Measurements from ENCODE around the gene TSHZ1.

TSHZ1 gene

DNA sequence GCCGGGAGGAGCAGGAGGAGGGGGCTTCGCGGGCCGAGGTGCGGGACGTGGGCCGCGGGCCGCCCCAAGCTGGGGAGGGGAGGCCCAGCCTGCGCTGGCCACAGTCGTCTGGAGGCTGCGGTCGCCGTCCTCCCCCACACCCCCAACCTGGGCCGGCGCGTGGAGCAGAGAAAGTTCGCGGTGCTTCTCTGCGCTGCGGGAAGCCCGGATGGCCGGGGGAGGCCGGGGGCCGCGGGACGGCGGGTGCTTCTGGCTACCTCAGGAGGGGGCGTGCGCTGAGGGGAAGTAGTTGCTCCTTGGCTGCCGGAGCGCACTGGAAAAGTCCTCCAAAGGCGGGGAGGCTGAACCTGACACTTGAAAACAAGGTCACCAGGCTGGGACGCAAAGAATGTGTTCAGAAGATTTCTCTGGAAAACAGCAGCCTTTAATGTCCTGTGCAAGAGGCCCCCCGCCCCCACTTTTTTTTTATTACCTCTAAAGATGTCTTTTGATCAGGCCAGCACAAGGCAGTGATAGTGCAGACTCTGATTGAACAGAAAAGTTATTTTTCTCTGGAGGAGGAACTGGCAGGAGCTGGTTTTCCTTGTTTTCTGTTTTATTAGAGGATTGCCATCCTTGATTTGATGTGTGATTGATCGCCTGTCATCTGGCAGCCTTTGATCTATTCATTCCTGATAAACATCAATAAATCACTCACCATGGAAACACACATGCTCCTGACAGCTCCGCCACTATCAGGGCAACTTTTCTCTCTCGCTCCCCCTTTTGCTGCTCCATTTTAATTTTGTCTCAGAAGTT lies 1.6 kb downstream of the TSHZ1 start:
- no peak for TF ChIP-seq RAD21 (IDR thresholded peaks at IDR 0.05; ENCODE audit: low read depth)
- no peak for TF ChIP-seq TEAD4 (IDR thresholded peaks at IDR 0.05)
- TF ChIP-seq, protein P1, sequence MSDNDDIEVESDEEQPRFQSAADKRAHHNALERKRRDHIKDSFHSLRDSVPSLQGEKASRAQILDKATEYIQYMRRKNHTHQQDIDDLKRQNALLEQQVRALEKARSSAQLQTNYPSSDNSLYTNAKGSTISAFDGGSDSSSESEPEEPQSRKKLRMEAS (IDR thresholded peaks at IDR 0.05), result peak; percentile 54; the same call in 1 of the 2 replicates
- TF ChIP-seq TAF1 (IDR thresholded peaks at IDR 0.05; ENCODE audit: low read depth), result no peak
- no peak; the same call in 1 of the 2 replicates for TF ChIP-seq NFIC (IDR thresholded peaks at IDR 0.05)
- TF ChIP-seq YY1 (IDR thresholded peaks at IDR 0.05; ENCODE audit: low read depth), result 0 out of 2 replicates have a peak, but pooled peaks have one; percentile 51
- TF ChIP-seq, protein P2, sequence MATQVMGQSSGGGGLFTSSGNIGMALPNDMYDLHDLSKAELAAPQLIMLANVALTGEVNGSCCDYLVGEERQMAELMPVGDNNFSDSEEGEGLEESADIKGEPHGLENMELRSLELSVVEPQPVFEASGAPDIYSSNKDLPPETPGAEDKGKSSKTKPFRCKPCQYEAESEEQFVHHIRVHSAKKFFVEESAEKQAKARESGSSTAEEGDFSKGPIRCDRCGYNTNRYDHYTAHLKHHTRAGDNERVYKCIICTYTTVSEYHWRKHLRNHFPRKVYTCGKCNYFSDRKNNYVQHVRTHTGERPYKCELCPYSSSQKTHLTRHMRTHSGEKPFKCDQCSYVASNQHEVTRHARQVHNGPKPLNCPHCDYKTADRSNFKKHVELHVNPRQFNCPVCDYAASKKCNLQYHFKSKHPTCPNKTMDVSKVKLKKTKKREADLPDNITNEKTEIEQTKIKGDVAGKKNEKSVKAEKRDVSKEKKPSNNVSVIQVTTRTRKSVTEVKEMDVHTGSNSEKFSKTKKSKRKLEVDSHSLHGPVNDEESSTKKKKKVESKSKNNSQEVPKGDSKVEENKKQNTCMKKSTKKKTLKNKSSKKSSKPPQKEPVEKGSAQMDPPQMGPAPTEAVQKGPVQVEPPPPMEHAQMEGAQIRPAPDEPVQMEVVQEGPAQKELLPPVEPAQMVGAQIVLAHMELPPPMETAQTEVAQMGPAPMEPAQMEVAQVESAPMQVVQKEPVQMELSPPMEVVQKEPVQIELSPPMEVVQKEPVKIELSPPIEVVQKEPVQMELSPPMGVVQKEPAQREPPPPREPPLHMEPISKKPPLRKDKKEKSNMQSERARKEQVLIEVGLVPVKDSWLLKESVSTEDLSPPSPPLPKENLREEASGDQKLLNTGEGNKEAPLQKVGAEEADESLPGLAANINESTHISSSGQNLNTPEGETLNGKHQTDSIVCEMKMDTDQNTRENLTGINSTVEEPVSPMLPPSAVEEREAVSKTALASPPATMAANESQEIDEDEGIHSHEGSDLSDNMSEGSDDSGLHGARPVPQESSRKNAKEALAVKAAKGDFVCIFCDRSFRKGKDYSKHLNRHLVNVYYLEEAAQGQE (IDR thresholded peaks at IDR 0.05; ENCODE audit: low read depth), result no peak
- peak; percentile 45; the same call in 1 of the 2 replicates for TF ChIP-seq EGR1 (IDR thresholded peaks at IDR 0.05)
- no peak for TF ChIP-seq CREB1 (IDR thresholded peaks at IDR 0.05; ENCODE audit: low read depth)
- TF ChIP-seq ZBTB7A (IDR thresholded peaks at IDR 0.05; ENCODE audit: low read depth), result peak; percentile 84; the same call in 1 of the 2 replicates
- no peak for TF ChIP-seq FOXM1 (IDR thresholded peaks at IDR 0.05; ENCODE audit: borderline replicate concordance, low read depth)
- peak; percentile 47; the same call in 1 of the 2 replicates for TF ChIP-seq TCF12 (IDR thresholded peaks at IDR 0.05; ENCODE audit: low read depth)
- TF ChIP-seq EP300 (IDR thresholded peaks at IDR 0.05; ENCODE audit: borderline replicate concordance), result no peak
- TF ChIP-seq, protein P3, sequence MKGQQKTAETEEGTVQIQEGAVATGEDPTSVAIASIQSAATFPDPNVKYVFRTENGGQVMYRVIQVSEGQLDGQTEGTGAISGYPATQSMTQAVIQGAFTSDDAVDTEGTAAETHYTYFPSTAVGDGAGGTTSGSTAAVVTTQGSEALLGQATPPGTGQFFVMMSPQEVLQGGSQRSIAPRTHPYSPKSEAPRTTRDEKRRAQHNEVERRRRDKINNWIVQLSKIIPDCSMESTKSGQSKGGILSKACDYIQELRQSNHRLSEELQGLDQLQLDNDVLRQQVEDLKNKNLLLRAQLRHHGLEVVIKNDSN (IDR thresholded peaks at IDR 0.05), result no peak
- TF ChIP-seq CEBPB (IDR thresholded peaks at IDR 0.05), result no peak

DNA sequence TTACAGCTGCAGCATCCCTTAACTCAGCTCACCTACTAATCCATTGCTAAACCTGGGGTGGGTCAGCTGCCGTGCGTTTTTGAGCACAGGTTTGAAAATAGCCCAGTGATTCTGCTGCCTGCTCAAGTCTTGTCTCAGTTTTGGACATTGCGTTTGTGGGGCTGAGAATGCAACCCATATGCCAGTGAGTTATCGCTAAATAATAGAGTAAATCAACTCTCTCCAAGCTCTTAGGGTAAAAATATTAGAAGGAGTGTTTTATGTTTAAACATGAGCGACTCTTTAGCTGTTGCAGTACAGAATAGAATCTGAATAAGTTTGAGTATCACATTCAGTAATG lies 2.1 kb downstream of the TSHZ1 start:
- no peak for TF ChIP-seq YY1 (IDR thresholded peaks at IDR 0.05; ENCODE audit: low read depth)
- no peak for TF ChIP-seq EGR1 (IDR thresholded peaks at IDR 0.05)
- no peak for TF ChIP-seq TAF1 (IDR thresholded peaks at IDR 0.05; ENCODE audit: low read depth)
- no peak for TF ChIP-seq CEBPB (IDR thresholded peaks at IDR 0.05)
- no peak for TF ChIP-seq TCF12 (IDR thresholded peaks at IDR 0.05; ENCODE audit: low read depth)
- TF ChIP-seq, protein P2 (IDR thresholded peaks at IDR 0.05; ENCODE audit: low read depth), result no peak
- TF ChIP-seq ZBTB7A (IDR thresholded peaks at IDR 0.05; ENCODE audit: low read depth), result no peak
- no peak for TF ChIP-seq NFIC (IDR thresholded peaks at IDR 0.05)
- no peak for TF ChIP-seq CREB1 (IDR thresholded peaks at IDR 0.05; ENCODE audit: low read depth)

DNA sequence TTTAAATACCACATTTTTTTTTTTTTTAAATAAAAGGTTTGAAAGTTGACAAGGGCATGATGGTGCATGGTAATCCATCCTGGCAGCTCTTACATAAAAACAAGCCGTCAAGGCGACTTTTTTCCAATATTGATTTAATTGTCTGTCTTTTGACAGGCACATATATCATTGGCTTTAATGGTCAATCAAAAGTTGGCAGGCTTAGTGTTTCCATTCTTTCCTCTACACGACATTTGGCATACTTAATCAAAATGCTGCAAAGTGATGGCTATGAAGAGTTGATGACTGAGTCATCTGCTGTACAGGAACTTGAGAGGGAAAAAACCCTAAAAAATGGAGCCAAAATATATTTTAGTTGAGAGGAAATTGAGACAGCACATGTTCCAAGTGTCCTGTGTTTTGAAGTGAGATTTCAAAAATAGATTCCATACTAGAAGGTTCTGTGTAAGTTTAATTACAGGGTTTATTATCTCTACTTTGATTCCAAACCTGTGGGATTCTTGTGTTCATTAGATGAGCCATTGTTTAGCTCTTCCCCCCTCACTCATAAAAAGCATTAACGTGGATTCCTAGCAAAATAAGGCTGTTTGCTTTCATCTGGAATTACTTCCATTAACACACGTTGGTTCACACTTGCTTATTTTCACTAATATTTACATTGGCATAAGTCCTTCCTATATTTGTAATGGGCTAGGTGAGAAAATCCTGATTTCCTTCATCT lies 3.2 kb downstream of the TSHZ1 start:
- TF ChIP-seq FOXM1 (IDR thresholded peaks at IDR 0.05; ENCODE audit: borderline replicate concordance, low read depth) (peak; percentile 28; the same call in 1 of the 2 replicates), TCF12 (IDR thresholded peaks at IDR 0.05; ENCODE audit: low read depth) (peak; percentile 55), NFIC (IDR thresholded peaks at IDR 0.05) (peak; percentile 80), EP300 (IDR thresholded peaks at IDR 0.05; ENCODE audit: borderline replicate concordance) (peak; percentile 72)
- TF ChIP-seq, protein P1 (IDR thresholded peaks at IDR 0.05), result no peak

DNA sequence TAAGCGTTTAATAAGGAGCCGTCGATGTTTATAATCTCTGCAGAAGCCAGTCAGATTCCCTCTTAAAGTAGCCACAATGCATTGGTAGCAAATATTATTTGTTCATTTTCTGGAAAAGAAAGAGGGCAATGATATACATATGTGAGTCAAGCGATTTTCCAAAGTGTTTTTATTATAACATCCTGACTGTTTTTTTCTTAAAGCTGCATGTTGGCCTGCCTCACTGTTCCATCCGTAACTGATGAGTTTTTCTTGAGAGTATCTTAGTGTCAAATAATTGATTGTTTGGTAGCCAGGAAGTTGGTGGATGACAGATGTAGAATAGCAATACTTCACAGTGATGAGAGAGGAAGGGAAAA lies 3.7 kb downstream of the TSHZ1 start:
- TF ChIP-seq YY1 (IDR thresholded peaks at IDR 0.05; ENCODE audit: low read depth) (no peak), TCF12 (IDR thresholded peaks at IDR 0.05; ENCODE audit: low read depth) (no peak), TAF1 (IDR thresholded peaks at IDR 0.05; ENCODE audit: low read depth) (no peak)

DNA sequence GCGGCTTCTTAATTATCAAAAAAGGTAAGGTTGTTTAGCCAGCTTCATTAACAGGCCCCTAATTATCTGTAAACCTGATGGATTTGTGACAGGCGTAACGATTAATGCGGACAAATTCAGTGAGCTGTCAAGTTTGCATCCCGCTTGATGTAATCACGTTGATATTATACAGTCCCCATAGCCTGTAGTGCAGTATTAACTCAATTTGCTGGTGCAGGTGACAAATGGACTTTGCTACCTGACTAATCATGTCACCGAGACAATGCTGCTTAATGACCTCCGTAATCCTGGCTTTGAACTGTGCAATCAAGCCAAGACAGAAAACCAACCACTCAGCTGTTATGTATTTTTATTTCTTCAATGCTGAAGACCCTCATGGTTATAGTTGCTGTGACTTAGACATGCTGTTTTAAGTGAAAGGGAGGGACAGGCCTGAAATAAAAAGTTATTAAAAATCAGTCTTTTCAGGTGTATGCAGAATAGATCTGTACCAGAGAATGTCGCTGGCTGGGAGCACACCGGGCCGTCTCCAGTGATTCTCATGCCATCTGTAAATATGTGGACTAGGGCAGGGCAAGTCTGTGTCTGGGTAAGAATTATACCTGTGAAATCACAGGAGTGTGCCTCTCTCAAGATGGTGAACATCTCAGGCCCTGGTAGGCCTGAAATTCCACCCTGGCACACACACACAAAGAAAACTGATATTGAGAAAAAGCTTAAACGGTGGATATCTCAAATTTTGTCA lies 4.3 kb downstream of the TSHZ1 start:
- no peak for TF ChIP-seq EP300 (IDR thresholded peaks at IDR 0.05; ENCODE audit: borderline replicate concordance)
- no peak for TF ChIP-seq CEBPB (IDR thresholded peaks at IDR 0.05)
- TF ChIP-seq, protein P1 (IDR thresholded peaks at IDR 0.05), result no peak
- TF ChIP-seq CREB1 (IDR thresholded peaks at IDR 0.05; ENCODE audit: low read depth), result no peak
- no peak for TF ChIP-seq EGR1 (IDR thresholded peaks at IDR 0.05)
- no peak for TF ChIP-seq TAF1 (IDR thresholded peaks at IDR 0.05; ENCODE audit: low read depth)
- TF ChIP-seq, protein P3 (IDR thresholded peaks at IDR 0.05), result no peak
